Measurements from ENCODE around the gene DNAJC17. TPM values are rescaled to one million over a fixed set of nuclear protein-coding genes. Genes with fewer than 3 reads are reported as not detected.

DNAJC17 gene
- total RNA-seq, 1 donor from 2014 or later = 29.1 TPM

GRCh38 chr15:40821195-40821594 is 13.9 kb upstream of the DNAJC17 start:
- no peak overlapping the region for H3K27ac Mint-ChIP-seq (ENCODE audit: unreplicated experiment)
- no peaks in the 10 kb centered on the region for H3K9me3 Mint-ChIP-seq (ENCODE audit: low read depth)
- H3K4me1 Mint-ChIP-seq (ENCODE audit: low read depth) = peaks cover 3% of the 10 kb centered on the region
- H3K27me3 Mint-ChIP-seq (ENCODE audit: low read depth) = peaks cover 1% of the 10 kb centered on the region
- no peak for TF ChIP-seq CTCF (IDR thresholded peaks at IDR 0.05)
- H3K36me3 Mint-ChIP-seq (ENCODE audit: low read depth) = no peaks in the 10 kb centered on the region
- no peak for DNase-seq (ENCODE audit: low spot score)
- no peak overlapping the region for H3K4me3 Mint-ChIP-seq (ENCODE audit: unreplicated experiment)

DNA sequence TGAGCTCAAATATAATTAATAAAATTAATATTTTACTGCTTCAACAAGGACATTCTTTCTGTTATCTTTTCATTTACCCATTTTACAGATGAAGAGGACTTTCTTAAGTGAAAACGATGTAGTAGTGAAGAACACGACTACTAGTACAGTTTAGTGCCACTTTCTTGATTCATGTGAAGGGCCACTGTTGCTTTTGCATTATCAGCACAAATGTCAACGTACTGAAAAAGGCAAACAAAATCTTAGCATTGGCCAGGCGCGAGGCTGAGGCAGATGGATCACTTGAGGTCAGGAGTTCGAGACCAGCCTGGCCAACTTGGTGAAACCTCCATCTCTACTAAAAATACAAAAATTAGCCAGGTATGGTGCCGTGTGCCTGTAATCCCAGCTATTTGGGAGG is 11.8 kb upstream of the DNAJC17 start:
- Mint-ChIP-seq H3K4me1 (ENCODE audit: low read depth) (peaks cover 4% of the 10 kb centered on the region), H3K27ac (ENCODE audit: unreplicated experiment) (no peak overlapping the region), H3K36me3 (ENCODE audit: low read depth) (peaks cover 4% of the 10 kb centered on the region), H3K27me3 (ENCODE audit: low read depth) (peaks cover 1% of the 10 kb centered on the region), H3K4me3 (ENCODE audit: unreplicated experiment) (no peak overlapping the region), H3K9me3 (ENCODE audit: low read depth) (no peaks in the 10 kb centered on the region)
- no peak for TF ChIP-seq CTCF (IDR thresholded peaks at IDR 0.05)
- DNase-seq (ENCODE audit: low spot score) = no peak

- Mint-ChIP-seq H3K36me3 (ENCODE audit: low read depth) (peaks cover 13% of the 10 kb centered on the region), H3K9me3 (ENCODE audit: low read depth) (no peaks in the 10 kb centered on the region), H3K27me3 (ENCODE audit: low read depth) (peaks cover 1% of the 10 kb centered on the region), H3K4me1 (ENCODE audit: low read depth) (peaks cover 4% of the 10 kb centered on the region), H3K4me3 (ENCODE audit: unreplicated experiment) (no peak overlapping the region), H3K27ac (ENCODE audit: unreplicated experiment) (no peak overlapping the region)
- DNase-seq (ENCODE audit: low spot score) = no peak
- TF ChIP-seq CTCF (IDR thresholded peaks at IDR 0.05) = no peak
Observed at GRCh38 chr15:40815042-40815698, 7.9 kb upstream of the DNAJC17 start.

DNA sequence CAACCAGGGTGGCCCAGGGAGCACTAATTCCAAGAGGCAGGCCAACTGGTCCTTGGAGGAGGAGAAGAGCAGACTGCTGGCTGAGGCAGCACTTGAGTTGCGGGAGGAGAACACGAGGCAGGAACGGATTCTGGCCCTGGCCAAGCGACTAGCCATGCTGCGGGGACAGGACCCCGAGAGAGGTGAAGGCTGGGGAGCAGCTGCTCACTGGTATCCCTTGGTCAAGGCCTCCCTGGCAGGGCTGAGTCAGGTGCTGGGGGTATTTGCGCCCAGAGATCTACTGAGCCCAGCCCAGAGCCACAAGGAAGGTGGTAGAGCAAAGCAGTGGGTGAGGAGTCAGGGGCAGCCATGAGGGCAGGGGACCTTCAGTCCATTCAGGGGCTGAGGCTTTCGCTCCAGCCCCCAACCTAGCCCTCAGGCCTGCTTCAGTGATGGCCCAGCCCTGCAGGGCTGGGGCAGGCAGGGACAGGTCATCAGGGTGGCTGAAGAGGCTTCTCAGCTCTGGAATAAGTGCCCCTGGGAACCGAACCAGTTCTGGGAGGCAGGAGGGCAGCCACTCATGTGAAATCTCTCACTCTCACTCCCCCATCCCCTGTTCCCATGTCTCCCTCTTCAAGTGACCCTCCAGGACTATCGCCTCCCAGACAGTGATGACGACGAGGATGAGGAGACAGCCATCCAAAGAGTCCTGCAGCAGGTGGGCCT is 5.6 kb upstream of the DNAJC17 start:
- H3K9me3 Mint-ChIP-seq (ENCODE audit: low read depth) = no peaks in the 10 kb centered on the region
- peaks cover 13% of the 10 kb centered on the region for H3K36me3 Mint-ChIP-seq (ENCODE audit: low read depth)
- DNase-seq (ENCODE audit: low spot score) = peak; percentile 88
- no peak for TF ChIP-seq CTCF (IDR thresholded peaks at IDR 0.05)
- peaks cover 12% of the 10 kb centered on the region for H3K4me1 Mint-ChIP-seq (ENCODE audit: low read depth)
- no peaks in the 10 kb centered on the region for H3K27me3 Mint-ChIP-seq (ENCODE audit: low read depth)
- no peak overlapping the region for H3K4me3 Mint-ChIP-seq (ENCODE audit: unreplicated experiment)
- no peak overlapping the region for H3K27ac Mint-ChIP-seq (ENCODE audit: unreplicated experiment)

- H3K9me3 Mint-ChIP-seq (ENCODE audit: low read depth) = no peaks in the 10 kb centered on the region
- TF ChIP-seq CTCF (IDR thresholded peaks at IDR 0.05) = no peak
- DNase-seq (ENCODE audit: low spot score) = no peak
- peaks cover 16% of the 10 kb centered on the region for H3K4me1 Mint-ChIP-seq (ENCODE audit: low read depth)
- H3K27ac Mint-ChIP-seq (ENCODE audit: unreplicated experiment) = no peak overlapping the region
- H3K36me3 Mint-ChIP-seq (ENCODE audit: low read depth) = peaks cover 8% of the 10 kb centered on the region
- H3K27me3 Mint-ChIP-seq (ENCODE audit: low read depth) = no peaks in the 10 kb centered on the region
- no peak overlapping the region for H3K4me3 Mint-ChIP-seq (ENCODE audit: unreplicated experiment)
Observed at GRCh38 chr15:40808861-40809450, 1.7 kb upstream of the DNAJC17 start.

Data from chondrocyte (in vitro differentiated cells).